C1 segment of cervical spinal cord (tissue), 14 donors: ENCODE data around the gene COPG2.
"Not testable (repeated sequence)": the region's sequence is repeated elsewhere in the genome, so short reads cannot be mapped to it uniquely, and the experiment has no call there.

Experiments used
- DNase-seq, 14 donors: peaks; one replicate each; lab custom pipeline; 2025; lab: John Stamatoyannopoulos, UW

The COPG2 gene, protein sequence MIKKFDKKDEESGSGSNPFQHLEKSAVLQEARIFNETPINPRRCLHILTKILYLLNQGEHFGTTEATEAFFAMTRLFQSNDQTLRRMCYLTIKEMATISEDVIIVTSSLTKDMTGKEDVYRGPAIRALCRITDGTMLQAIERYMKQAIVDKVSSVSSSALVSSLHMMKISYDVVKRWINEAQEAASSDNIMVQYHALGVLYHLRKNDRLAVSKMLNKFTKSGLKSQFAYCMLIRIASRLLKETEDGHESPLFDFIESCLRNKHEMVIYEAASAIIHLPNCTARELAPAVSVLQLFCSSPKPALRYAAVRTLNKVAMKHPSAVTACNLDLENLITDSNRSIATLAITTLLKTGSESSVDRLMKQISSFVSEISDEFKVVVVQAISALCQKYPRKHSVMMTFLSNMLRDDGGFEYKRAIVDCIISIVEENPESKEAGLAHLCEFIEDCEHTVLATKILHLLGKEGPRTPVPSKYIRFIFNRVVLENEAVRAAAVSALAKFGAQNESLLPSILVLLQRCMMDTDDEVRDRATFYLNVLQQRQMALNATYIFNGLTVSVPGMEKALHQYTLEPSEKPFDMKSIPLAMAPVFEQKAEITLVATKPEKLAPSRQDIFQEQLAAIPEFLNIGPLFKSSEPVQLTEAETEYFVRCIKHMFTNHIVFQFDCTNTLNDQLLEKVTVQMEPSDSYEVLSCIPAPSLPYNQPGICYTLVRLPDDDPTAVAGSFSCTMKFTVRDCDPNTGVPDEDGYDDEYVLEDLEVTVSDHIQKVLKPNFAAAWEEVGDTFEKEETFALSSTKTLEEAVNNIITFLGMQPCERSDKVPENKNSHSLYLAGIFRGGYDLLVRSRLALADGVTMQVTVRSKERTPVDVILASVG

DNA sequence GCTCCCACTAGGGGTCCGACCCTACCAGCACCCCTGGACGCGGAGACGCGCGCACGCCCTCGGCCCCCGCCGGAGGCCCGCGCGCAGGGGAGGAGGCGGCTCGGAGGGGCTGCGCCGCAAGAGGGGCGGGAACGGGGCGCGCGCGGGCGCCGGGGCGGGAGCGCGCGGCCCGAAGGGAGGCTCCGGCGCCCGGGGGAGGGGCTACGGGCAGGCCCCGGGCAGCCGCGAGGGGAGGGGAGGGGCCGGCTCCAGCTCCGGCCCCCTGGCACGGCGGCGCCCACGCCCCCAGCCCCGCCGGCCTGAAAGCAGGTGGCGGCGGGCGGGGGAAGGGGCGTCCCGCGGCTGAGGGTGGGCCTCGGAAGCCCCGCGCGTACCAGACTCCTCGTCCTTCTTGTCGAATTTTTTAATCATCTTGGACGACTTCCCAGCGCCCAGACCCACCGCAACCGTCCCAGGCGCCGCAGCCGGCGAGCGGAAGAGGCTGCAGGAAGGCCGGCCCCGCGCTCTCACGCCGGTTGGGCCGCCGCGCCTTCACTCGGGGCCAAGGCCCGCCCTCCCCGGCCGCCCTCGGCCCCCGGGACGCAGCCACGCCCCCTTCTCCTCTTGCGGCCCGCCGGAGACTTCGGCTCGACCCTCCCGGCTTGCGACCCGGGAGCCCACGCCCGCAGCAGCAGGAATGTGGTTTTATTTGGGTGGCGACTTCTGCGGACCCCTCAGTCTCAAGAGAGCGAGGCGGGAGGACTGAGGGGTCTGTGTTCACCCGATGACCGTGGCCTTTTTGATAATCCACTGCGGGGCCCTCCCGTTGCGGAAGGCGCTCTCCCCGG lies at the start of gene COPG2:
Gene COPG2, minus strand, starts transcription at position 491 of the 827 bp plus-strand sequence. Its CDS starts 80 bp downstream, at position 411.
- DNase-seq, result peak; percentile 1 to 85 (median 72)

DNA sequence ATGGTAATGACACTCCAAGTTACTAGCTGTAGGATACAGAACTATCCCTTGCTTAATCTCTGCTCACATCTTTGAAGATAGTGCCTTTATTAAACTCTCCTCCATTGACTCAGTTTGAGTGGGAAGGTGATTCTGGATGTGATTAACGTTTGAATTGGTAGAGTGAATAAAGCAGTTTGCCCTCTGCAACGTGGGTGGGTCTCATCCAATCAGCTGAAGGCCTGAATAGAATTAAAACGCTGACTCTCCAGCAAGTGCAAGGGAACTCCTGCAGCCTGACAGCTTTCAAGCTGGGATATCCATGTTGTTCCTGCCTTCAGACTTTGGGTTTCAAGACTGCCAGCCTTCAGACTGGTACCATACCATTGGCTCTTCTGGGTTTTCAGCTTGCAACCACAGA lies 43.9 kb upstream of the COPG2 start:
- no peak for DNase-seq

DNA sequence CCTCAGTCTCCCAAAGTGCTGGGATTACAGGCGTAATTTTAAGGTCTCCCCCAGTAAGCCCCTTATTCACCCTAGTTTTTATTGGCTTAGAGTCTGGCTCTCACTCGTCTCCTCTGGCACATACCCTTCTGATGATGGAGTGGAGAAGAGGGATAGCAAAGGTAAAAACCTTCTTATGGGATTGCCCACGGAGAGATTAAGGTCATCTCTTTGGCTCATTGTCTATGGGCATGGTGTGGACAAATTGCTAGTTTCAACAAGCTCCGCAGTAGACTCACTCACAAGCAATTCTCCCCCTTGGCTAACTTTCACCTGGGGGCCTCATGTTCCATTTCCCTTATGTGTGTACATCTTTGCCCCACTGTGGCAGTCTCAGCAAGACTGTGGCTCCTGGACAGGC lies 40.2 kb upstream of the COPG2 start:
- DNase-seq, result no peak

DNA sequence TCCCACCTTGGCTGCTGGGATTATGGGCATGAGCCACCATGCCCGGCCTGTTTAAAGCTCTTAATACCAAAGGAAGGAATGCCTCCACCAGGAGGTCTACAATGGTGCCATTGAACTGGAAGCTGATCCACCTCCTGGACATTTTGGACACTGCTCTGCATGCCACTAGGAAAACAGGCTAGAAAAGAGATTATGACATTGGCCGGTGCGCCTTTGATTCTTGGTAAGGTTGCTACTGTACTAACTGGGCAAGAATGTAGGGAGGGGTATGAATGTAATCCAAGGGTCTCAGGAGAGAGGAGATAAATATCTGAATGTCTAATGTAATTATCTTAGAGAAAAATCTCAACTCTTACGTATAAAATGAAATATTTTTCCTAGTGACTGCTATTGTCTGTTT lies 39.5 kb upstream of the COPG2 start:
- DNase-seq, result no peak

DNA sequence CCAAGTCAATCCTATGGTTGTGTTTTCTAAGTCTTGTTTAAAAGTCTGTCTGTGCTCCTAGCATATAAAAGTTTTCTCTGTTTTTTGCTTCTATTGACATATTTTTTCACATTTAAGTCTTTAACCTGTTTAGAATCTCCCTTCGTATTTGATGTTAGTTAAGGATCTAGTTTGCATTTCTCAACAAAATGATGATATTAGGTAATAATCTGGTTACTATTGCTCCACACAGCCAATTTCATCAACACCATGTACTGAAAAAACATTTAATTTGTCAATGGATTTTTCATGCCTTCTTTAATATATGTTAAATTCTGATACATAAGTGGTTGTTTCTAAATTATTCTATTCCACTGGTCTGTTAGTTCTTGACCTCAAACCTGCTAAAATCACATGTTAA lies 35.3 kb upstream of the COPG2 start:
- DNase-seq, result no peak

DNA sequence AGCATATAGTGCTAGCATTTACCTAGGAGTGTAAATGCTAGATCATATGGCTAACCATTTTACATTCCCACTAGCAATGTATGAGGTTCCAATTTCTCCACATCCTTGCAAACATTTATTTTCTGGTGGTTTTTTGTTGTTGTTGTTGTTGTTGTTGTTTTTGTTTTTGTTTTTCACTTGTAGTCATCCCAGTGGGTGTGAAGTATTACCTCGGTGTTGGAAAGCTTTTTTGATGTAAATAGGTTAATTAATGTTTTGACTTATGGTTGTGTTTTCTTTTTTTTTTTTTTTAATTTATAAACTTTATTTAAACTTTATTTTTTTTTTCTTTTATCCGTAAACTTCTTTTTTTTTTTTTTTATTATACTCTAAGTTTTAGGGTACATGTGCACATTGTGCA lies 33.1 kb upstream of the COPG2 start:
- no peak for DNase-seq

DNA sequence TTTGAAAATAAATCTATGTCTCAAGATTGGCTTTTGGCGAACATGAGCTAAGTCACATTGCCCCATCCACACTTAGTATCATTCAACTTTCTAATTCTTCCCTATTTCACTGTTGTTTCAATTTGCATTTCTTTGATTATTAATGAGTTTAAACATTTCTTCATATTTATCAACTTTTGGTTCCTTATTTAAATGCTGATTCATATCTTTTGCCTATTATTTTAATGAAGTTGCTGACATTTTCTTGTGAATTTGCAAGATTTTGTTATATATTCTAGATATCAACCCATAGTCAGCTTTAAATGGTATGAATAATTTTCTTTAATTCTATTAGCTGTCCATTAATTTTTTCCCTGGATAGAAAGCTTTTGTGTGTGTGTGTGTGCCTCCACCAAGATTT lies 32.2 kb upstream of the COPG2 start:
- DNase-seq, result no peak

DNA sequence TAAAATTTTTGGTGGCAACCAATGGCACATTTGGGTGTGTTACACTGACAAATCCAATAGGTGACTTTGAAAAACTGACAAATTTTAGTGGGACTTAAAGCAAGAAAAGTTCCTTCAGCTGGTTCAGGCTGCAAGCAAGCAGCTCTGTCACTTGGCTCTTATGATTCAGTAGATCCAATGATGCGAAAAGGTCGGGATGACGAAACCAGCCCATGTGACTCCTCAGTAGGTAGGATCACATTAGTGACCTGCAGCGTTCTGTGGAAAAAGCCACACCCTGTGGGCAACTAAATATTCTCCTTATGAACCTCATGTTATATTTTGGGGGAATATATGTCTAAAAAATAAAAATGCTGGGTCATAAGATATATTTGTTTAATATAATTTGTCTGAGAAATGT lies 31.1 kb upstream of the COPG2 start:
- DNase-seq, result no peak

DNA sequence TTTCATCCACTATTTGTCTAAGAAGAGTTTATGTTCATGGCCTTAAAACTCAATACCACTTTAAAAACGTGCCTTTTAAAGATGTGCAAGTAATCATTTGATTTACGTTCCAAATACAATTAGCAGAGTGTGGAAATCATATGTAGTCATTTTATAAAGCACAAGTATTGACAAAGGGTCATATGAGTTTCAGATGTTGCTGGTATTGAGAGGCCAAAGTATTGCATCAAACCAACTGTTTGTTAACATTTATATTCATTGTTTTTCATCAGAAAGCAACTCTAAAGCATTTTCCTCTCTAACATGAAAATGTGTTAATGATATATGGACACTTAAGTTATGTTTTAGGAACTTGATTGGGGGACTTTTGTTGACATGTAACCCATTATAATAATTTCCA lies 29.3 kb upstream of the COPG2 start:
- no peak for DNase-seq

DNA sequence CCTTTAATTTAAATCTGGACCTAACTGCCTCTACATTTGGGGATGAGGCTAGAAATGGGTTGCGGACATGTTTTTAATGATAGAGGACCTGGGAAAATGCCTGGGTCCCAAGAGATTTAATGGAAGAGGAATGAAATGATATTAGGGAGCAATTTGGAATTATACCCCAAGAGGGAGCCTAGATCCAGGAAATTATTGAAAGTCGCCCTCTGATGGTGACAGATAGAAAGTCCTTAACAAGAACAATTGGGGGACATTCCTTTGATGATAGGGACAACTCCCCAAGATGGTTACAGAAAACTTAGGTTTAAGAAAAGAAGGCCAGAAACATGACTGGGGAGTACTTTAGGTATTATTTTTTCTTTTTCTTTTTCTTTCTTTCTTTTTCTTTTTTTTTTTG lies 27.3 kb upstream of the COPG2 start:
- DNase-seq, result no peak

DNA sequence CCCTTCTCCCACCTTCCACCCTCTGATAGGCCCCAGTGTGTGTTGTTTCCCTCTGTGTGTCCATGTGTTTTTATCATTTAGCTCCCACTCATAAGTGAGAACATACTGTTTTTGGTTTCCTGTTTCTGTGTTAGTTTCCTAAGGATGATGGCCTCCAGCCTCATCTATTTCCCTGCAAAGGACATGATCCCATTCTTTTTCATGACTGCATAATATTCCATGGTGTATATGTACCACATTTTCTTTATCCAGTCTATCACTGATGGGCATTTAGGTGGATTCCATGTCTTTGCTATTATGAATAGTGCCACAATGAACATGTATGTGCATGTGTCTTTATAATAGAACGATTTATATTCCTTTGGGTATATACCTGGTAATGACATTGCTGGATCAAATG lies 23.8 kb upstream of the COPG2 start:
- DNase-seq, result not testable (repeated sequence)

DNA sequence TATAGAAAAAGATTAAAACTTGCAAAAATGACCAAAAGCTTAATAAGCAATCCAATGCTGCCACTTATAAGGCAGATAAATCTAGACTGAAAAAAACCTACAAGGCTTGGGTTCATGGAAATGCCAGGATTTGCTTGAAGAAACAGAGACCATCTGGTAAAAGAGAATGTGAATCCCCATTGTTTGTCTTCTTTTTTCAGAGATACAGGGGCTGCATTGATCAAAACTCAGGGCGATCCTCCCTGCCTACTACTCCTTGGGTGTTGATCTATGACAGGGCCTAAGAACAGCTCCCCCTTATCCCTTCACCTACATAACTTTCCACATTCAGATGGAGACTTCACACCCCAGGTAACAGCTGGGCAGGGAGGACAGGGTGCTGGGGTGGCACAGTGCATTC lies 21.1 kb upstream of the COPG2 start:
- DNase-seq, result no peak

DNA sequence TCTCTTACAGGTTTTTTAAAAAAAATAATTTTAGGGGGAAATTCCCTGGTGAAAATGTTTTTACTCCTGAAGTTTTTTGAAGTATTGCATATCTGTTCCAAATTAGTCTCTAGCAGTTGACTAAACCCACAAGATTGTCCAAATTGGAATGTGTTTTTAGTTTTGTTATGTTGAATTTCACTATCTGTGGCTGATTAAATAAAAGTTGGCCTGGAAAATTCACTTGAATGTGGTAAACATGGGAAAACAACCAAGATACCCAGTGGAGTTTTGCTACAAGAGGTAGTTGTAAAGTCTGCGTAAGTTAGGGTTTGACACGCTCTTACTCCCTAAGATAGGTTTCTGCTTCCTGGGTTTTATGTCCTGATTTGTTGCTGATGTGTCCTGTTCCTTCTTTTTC lies 14.5 kb upstream of the COPG2 start:
- no peak for DNase-seq

DNA sequence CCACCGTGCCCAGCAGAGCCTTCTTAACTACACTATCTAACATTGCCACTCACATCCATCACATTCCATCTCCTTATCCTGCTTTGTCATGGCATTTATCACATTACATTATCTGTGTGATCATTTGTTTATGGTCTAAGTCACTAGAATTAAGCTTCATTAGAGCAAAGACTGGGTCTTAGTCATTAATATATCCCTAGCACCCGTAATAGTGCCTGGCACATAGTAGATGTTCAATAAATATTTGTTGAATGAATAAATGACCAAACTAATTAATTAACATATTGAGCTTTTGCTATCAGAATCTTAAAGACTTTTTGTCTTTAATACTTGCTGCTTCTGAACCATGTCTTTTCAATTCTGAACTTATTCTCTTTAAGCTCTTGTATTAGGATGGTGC lies 5.9 kb upstream of the COPG2 start:
- DNase-seq, result no peak

DNA sequence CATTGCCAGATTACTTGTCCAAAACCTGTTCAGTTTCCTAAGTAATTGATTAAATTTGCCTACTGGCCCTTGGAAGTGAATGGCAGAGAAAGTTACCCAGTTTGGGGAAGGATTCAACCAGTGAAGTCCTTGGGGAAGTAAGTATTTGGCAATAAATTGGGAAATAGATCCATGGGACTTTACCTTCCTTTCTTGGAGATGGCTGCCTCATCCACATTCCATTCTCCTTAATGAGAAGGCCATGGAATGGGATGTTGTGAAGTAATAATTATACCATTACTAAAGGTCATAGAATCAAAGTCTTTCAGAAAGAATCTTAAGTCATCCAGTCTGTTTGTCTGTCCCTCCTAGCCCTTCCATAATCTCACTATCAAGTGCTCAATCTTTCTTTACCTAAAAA lies 4.5 kb upstream of the COPG2 start:
- no peak for DNase-seq

DNA sequence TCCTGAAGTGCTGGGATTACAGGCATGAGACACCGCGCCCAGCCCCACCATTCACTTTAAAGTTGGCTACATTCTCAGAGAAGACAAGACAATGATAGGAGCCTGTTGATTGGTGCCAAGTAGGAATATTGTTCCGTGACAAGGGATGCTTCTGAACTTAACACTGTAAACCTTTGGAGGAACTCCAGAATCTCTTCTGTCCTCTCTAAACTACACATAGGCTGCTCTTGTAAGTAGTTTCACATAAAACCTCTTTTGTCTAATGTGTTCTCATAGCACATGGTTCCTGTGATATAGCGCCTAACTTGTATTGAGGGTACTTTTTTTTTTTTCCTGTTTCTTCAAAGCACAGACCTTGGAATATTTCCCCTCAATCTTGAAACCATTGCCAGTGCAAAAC lies 3.6 kb upstream of the COPG2 start:
- no peak for DNase-seq

DNA sequence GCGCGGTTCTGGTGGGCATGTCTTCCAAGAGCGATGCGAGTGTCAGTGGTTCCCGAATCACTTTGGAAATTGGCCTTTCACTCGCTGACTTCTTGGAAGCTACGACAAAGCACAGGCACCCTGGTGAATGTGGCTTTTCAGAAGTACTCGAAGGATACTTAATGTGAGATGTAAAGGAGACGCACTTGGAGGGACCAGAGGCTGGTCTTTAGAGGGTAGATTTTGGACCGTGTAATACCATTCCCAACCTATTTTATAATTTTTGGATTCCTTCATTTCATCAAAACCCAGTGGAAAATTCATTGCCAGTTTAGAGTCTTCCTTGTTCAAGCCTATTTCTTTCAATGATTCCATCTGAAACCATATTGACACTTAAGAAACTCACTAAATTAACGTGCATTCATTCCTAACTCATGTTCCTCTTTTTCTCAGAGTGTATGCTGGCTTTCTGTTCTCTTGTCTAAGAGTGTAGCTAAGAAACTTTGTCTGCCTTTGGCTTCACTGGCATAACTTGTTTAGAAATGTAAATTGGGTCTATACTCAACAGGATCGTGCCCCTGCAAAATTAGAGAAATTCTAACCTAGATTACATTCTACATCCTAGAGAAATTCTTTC lies 645 bp upstream of the COPG2 start:
- DNase-seq, result no peak

DNA sequence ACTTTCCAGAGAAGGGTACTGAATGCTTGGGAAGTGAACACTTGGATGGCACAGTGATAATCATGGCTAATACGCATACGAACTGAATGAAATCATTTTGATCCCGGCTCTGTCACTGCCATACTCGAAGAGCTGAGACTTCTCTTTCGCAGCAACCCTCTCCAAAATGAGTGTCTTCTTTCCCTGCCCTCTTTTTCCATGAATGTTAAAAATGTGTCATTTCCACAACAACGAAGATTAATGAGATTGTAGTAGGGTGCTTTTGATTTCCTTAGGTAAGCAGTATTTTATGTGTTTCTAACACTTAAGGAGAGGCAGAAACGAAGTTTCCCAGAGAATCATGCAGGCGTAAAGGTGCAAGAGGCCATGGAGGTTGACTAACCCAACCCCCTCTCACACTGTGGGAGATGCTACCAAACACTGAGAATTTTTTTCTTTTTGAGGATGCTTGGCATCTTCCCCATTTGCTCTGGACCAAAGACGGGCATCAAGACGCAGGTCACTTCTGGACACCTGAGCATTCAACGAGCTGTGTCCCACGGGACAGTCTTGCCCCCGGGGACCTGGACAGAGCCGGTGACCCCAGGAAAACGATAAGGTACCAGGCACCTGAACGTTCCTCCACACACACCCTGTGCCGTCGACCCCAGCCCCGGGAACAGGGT lies 823 bp downstream of the COPG2 start:
- DNase-seq, result peak in 4 of 14 donors; percentile 24 to 67 (median 54)

DNA sequence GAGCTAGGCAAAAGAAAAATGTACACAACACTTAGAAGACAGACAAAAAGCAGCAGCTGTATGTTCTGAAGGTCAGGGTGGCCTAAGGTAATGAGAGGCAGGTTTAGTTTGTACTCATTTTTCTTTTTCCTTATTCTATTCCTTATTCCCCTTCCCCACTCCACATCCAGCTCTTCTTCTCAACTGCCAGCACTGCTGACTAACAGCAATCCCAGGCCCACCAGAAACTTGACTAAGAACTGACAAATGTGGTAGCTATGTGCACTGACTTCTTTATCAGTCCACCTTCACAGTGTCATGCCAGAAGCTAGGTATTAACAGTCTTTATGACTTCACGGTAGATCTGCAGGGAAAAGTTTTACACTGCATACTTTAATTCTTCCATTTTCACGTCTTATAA lies 6.1 kb downstream of the COPG2 start:
- no peak for DNase-seq

DNA sequence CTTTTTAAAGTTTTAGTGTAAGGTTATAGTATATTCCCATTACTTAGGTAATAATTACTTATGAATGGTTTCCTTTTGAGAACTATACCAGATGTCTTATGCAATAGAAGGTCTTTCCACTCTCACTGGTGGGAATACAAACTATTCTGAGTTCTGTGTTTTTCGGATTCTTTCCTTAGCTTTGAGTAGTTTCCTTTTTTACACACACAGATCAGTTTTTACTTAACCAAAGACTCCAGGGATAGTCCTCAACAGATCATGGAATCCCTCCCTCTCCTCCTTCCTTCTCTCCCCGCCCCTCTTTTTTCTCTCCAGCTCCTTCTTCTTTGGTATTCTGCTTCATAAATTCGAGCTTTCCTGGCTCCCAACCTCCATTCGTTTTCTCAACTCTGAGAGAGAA lies 13.3 kb downstream of the COPG2 start:
- DNase-seq, result no peak

DNA sequence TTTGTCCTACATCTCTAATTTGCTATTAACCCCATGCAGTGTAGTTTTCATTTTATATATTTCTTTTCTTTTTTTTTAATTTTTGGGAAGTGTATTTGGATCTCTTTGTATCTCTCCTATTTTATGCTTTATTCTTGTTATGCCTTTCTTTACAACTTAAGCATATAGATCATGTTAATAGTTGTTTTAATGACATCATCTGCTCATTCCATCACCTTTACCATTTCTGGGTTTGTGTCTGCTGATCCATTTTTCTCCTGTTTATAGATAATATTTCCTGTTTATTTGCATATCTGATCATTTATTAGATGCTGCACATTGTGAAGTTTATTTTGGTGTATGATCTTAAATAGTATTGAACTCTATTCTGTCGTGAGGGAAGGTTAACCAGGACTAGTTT lies 13.7 kb downstream of the COPG2 start:
- DNase-seq, result no peak
